HG02981 (cell line): ENCODE measurements around the gene ETNPPL.
"Not testable (repeated sequence)": the region's sequence is repeated elsewhere in the genome, so short reads cannot be mapped to it uniquely, and the experiment has no call there.

ENCODE experiments used
- ATAC-seq: cut with Tn5 transposase; IDR thresholded peaks from one replicate; pipeline ENCODE4 v1.9.1; 2021; ENCODE audit warnings: mild to moderate bottlenecking, moderate library complexity; ENCODE audit not compliant: unreplicated experiment

Gene ETNPPL

DNA sequence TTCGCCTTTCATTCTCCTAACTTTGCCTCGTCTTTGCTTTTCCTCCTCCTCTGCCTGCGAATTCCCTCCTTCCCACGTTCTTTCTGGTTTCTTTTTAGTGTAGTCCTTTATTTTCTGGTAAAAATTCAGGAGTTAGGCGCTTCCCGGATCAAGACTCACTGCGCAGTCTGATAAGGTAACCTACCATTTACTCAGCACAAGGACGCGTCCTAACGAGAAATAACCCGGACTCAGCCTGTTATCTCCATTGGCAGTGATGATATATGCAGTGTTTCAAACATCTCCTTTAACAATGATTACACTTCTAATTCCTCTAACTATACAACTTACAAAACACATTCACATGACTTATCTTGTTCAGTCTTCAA is 357 bp upstream of the ETNPPL start:
- ATAC-seq: no peak

DNA sequence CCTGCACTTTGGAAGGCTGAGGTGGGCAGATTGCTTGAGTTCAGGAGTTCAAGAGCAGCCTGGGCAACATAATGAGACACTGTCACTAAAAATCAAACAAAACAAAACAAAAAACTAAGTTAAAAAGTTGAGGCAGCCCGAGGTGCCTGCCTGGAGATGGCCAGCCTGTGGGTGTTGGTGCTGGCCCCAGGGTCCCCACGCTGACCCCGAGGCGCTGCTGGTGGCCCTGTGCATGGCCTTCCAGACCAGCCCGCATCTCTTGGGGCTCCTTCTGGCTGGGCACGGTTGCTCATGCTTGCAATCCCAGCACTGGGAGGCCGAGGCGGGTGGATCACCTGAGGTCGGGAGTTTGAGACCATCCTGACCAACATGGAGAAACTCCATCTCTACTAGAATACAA is 4.4 kb downstream of the ETNPPL start:
- ATAC-seq: no peak

DNA sequence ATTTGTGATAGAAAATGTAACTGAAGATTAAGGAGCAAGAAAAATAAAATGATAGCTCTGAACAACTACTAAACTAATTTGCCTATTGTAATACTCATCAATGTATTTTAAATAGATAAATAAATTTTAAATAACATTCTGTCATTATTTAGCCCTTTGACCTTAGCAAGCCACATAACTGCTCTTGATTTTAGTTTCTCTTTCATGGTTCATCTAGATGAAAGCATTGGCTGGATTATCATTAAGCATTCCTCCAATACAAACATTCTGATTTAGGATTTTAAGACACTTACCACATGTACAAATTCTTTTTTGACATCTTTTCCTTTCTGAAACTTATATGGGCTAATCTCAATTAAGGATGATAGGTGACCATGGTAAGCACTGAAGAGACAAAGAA is 8.5 kb downstream of the ETNPPL start:
- no peak for ATAC-seq

DNA sequence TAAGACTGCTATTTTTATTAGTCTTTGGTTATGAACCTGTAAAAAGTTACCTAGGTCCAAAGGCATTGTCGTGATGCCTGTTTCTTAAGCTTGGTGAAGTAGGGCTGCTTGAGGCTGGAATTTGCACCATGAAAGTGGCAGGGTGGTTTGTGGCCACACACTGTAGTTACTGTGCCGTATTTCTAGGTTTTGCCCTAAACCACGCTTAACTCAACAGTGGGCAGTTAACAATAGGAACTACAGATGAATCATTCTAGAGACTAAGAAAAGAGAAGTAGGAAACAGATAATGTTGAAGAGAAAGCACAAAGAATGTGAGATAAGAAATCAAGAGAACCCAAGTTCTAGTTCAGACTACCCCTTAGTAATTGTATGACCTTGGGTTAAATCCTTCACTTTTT is 11.5 kb downstream of the ETNPPL start:
- ATAC-seq: no peak

DNA sequence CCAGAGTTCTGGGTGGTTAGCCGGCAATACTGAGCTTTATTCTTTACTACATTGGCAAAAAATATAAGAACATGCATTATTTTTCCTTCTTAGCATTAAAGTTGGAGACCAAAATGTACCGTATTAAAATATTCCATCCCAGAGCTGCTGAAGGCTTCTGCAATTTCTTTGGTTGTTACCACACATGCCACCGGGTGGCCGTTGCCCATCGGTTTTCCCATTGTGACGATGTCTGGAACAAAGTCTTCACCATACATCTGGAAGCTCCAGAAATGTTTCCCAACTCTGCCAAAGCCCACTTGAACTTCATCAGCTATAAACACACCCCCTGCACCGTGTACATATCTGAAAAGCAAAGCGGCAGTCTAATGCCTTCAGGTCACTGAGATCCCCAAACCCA is 13.7 kb downstream of the ETNPPL start:
- ATAC-seq: no peak

DNA sequence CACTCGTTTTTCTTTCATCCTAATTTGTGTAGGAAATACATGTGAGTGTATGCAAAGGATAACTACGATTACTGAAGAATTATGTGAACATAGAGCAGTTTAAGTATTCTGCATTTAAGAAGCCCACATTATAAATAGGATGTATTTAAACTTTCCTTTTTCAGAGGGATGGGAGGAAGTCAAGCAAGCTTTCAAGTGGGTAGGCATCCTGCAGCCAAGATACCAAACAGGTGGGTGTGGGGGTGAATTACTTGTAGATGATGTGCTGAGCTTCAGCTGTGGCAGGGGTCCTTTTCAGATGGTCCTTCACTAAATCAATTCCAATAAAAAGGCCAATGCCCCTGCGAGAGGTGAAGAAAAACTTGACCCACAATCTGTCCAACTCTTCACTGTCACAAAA is 16.3 kb downstream of the ETNPPL start:
- no peak for ATAC-seq

DNA sequence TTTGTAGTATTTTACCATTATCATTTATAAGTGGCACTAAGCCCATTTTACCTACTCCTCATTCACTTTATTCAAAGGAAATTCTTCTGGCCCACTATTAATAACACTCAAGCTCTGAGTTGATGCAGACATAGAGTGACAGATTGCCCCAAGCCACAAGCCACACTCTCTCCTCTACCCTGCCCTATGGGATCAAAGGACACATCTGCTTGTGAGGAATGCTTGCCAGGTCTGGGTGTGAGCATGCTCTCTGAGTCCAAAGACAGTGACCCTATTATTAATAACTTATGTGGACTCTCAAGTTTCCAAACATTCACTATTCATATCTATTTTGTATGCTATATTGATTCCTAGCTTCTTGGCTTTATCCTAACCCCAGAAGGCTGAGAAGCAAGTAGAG is 18.5 kb downstream of the ETNPPL start:
- ATAC-seq: no peak

DNA sequence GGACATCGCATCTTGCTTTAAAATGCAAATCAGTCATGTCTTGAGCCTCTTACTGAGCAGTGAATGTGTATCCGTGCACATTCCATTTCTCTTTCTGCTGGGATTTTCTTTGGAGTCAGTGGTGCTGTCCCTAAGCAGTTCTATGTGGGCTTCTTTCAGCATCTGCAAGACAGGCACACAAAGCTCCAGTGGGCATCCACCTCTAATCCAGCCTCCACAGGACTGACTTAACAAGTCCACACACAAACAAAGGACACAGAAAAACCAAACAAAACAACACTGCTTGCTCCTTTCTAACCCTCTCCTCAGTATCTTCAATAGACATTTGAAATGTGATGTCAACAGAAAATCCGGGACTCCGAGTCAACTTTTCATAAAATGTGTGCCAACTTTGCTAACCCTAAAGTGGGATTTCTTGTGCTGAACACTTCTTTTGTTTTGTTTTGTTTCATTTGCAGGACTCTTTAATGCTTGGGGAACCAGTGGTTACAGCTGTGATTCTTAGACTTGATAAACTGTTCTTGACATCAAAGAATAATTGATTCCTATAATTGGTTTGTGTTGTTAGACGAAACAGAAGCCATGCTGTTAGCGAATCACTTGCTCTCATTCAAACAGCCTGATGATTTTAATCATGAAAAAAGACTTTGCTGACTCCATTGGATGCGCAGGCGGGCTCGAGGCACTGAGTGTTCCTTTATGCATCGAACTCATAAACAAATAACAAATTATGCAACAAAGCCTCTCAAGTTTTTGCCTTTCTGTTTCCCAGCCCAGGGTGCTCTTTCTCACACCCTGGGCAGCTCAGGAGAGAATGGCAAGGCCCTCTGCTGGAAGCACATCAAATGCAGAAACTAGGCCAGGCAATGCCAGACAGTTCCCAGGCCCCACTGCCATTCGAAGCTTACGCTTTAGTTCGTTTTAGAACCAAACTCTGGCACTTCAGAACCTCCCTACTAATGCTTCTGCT is 20.1 kb downstream of the ETNPPL start:
- ATAC-seq: no peak

DNA sequence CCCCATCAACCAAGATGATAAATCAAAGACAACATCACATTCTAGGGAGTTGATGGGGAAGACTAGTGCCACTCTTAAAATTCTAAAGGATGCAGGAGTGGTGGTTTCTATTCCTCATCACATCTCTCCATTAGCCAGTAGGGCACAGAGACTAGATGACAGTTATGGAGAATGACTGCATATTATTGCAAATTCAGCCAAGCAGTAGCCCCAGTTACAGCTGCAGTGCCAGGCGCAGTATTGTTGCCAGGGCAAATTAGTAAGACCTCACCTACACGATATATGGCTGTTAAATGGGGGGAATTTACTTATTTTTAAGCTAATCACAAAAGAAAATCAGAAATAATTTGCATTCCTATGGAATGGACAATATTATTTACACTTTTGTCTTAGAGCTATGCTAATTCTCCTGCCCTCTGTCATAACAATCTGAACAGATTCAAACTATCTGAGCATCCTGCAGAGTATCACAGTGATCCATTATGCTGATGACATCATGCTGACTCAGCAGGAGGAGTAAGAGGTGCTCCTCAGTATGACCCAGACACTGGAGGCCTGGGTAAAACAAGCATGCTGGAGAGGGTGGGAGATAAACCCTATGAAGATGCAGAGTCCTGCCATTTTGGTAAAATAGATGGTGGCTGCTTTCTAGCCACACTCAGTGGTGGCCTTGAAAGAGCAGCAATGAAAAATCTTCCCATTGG is 24.7 kb downstream of the ETNPPL start:
- ATAC-seq: no peak

DNA sequence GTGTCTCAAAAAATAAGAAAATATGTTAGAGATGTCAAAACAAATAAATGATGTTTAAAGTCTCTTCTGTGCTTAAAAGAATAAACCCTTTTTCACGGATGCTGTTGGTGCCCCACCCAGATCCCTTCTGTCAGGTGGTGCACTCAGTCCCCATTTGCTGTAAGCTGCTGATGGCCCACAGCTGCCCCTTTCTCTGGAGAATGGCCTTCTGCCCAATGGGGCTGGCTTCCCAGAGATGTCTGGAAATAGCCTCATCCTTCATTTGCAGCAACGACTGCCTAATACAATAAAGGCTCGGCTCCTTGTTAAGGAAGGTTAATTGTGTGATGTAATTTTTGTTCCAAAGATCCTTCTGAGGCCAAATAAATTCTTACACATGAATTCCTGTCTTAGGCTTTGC is 31.8 kb downstream of the ETNPPL start:
- ATAC-seq: no peak

DNA sequence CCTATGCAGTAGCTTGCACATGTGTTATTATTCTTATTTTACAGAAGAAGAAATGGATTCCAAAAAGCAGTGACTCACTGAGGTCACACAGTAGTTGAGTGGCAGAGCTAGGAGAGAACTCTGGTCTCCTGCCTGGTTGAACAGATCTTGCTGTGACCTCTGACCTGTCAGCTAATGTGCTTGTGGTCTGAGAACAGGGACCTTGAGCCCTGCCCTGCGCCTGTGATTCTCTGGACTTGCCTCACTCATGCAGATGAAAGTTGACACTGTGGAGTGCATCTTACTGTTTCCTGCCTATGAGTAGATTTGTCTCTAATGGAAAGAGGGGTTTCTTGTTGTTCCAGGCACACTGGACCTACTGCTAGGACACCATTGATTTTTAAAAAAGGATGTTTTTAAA is 32.3 kb downstream of the ETNPPL start:
- ATAC-seq: no peak

DNA sequence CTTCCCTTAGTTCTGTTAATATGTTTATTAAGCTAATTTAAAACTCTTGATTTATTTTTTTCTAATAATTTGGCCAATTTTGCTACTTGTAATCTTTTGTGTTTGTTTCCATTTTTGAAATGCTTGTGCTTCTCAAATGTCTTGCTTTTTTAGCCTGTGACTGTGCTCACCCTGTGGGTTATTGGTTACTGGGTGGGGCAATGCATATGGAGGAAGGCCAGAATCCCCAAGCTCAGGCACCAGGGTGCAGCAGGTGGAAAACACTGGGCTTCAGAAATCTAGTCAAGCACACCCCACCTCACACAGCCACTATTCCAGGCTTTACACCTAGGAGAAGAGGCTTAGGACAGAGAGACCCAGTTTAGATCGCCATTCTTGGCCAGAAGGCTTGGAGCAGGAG is 33.1 kb downstream of the ETNPPL start:
- ATAC-seq: no peak

DNA sequence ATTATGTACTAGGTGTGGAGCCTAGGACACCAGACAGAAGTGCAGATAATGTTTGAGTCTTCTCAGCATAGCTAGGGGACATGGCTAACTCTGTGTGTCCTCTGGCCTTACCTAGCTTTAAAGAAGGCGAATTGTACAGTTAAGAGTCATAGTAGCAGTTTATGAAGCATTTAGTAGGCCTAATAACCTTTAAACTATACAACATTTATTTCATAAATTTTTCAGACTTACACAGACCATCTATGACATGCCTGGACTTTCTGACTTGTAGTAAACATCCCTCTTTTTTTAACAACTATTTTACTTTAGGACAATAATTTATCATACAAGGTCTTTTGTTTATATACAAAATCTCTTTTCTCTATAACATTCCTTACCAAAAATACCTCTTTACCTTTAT is 37.4 kb downstream of the ETNPPL start:
- ATAC-seq: no peak

DNA sequence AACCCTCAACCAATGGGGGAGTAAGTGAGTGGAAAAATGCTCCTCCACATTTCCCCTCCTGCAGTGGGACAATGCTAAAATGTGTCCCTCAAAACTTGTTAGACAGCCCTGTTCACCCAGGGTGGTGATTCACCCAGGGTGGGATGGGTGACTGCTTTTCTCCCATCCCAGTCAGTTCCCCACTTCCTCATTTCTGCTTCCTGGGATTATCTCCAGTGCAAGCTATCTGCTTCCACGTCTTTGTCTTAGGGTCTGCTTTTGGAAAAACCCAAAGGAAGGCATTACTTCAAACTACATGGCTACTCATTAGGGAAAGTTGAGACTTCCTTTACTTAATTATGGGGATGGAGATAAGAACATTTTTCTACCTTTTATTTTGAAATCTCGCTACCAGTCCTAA is 45.5 kb downstream of the ETNPPL start:
- ATAC-seq: no peak

DNA sequence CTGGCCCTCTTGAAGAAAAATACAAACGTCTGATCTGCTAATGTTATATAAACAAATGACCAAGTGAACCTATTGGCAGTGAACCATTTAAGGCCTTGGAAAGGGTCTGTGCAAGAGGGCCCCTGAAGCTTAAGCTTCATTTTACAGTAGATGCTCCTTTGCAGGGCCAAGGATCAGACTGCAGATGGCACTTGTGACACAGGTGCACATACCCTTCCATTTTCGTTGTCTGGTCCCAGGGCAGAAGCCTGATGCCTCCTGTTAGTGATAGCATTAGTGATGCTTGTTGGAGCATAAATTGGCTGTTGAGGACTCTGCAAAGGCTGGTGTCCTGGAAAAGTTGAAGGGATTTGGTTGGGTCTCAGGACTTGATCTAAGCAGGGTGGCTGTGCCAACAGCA is 46.5 kb downstream of the ETNPPL start:
- no peak for ATAC-seq

DNA sequence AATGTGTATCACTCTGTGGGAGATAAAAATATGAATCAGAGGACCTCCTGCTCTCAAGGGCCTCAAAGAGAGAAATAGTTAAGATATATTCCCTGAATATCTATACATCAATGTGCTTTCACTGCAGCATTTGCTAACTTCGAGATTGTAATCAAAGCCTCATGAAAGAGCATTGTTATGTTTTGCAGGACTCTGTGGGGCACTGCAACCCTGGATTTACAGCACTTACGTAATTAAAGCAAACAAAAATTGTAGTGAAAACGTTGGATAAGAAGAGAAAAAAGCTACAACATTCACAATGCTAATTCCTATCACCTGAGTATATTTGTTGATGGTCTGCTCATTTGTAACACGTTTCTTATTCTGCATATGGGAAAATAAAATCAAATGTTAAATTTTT is 48.0 kb downstream of the ETNPPL start:
- no peak for ATAC-seq

DNA sequence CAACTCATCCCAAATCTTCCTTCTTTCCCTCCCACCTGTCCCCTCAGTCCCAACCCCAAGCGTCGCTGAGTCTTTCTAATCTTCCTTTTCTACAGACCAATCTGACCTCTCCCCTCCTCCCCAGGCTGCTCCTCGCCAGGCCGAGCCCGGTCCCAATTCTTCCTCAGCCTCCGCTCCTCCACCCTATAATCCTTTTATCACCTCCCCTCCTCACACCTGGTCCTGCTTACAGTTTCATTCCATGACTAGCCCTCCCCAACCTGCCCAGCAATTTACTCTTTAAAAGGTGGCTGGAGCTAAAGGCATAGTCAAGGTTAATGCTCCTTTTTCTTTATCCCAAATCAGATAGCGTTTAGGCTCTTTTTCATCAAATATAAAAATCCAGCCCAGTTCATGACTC is 52.3 kb downstream of the ETNPPL start:
- not testable (repeated sequence) for ATAC-seq

DNA sequence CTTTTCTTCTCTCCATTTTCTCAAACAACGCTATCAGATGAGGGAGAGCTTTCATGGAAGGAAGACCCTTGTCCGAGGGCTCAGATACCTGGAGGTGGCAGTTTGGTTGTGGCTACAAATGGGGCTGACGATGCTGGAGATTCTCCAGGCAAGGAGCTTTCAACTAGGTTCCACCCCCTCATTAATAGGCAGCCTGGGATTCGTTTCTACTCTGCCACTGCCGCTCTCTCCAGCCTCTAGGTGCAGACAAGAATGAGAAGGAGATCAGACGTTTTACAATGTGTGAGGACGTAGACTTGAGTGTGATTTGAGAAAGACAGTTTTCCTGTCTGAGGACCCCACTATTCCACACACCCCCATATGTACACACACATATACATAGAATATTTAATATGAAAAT is 53.1 kb downstream of the ETNPPL start:
- ATAC-seq: no peak

DNA sequence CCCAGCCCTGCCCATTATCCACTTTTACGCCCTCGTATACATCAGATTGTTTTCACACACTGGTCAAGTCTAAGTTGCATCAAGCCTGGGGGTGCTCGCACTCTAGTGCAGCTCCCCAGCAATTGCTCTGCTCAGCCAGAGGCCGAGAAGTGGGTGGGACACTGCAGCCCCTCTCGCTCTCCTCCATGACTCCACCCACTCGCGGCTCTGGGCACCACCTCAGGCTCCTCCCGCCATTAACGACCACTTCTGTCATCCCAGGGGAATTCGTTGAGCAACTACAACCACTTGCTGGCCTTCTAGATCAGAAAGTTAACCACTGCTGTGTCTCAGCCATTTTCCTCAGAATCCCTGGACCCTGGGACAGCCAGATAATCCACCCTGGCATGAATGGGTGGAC is 53.6 kb downstream of the ETNPPL start:
- no peak for ATAC-seq

DNA sequence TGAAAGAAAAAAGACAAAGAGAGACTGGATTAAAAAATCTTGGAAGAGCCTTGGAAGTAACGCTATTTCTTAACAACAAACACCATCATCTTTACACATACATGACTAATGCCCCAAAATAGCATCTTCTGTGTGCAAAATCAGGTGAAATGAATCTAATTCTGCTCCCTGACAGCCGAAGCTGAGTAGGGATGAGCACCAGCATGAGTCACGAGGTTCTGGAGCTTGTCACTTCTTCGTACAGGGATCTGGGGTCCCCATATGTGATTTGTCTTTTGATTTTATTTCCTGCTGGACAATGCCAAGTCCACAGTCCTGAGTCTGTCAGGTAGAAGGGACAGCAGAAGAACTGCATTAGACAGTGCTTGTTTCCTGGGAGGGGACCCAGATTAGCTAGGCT is 56.6 kb downstream of the ETNPPL start:
- ATAC-seq: no peak

DNA sequence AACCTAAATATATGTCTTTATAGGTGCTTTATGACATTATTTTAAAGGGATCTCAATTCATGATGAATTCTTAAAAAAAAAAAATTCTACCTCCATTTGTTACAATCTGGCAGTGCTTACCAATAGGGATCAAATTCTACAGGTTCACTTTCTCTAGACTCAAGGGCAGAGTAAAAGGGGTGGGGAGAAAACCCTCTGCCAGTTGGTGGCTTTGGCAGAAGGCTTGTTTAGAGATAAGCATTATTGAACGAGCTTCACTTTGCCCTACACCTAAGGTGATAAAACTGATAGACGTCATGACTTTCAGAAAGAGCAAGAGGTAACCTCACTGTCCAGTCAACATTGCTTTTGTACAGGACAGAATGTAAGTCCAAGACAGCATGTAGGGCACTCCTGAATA is 58.9 kb downstream of the ETNPPL start:
- no peak for ATAC-seq

DNA sequence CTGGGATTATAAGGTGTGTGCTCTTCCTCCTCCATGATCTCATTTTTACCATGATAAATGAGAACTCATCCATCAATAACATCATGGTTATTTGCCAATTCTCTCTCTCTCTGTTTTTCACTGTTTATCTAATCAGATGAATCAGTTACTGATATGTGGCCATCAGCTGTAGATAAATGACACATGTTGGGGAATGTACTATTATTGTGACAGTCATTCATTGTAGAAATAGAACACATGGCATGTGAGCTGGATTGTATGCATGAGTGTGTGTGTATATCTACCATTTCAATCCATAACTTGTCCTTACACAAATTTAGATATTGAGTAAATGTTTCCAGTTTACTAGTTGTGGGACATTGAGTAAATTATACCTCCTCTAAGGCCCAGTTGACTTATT is 59.5 kb downstream of the ETNPPL start:
- no peak for ATAC-seq
